CD4-positive, alpha-beta T cell (primary cell): ENCODE measurements around the gene ARID1A. TPM values are rescaled to one million over a fixed set of nuclear protein-coding genes. Genes with fewer than 3 reads are reported as not detected.
"Not testable (repeated sequence)": the region's sequence is repeated elsewhere in the genome, so short reads cannot be mapped to it uniquely, and the experiment has no call there.

Experiments
- ATAC-seq: fragments of 200-7000 bp; cut with Tn5 transposase; one replicate; pipeline ENCODE4 v1.10.0; 2022; ENCODE audit warnings: mild to moderate bottlenecking; ENCODE audit not compliant: poor library complexity
- CTCF ChIA-PET: fragments of 350-600 bp; sonication (Branson Sonifier 250); formaldehyde crosslinking; loops from one replicate; lab custom pipeline; 2021; ENCODE audit warnings: antibody characterized with exemption, inconsistent platforms; lab: Charles Lee
- POLR2A ChIA-PET: fragments of 350-600 bp; sonication (Branson Sonifier 250); formaldehyde crosslinking; loops from one replicate; lab custom pipeline; 2021; ENCODE audit warnings: antibody characterized with exemption, inconsistent platforms; lab: Charles Lee
- DNase-seq, 14 experiments: peaks; one replicate each; pipeline ENCODE4 v3.0.0-alpha.2; 2013 to 2020; ENCODE audit warnings: mixed read lengths in 2 of 14
- H3K27ac ChIP-seq, 2 donors: one replicate each; pipeline versions ENCODE4 v1.5.1 to v1.7.0; 2013; ENCODE audit warnings: low read length in 2 of 2, low read depth in 1 of 2, mild to moderate bottlenecking in 1 of 2
- H3K27me3 ChIP-seq, 2 experiments: 1 replicate in 1 of 2; 2 replicates in 1 of 2; pipeline versions ENCODE4 v1.6.1 to v1.7.0; 2013; ENCODE audit warnings: low read length in 2 of 2, control low read depth in 1 of 2, mild to moderate bottlenecking in 1 of 2, moderate library complexity in 1 of 2; ENCODE audit not compliant: insufficient read depth in 2 of 2, control insufficient read depth in 1 of 2
- H3K36me3 ChIP-seq: one replicate; pipeline ENCODE4 v1.6.1; 2013; ENCODE audit warnings: low read length, control low read depth; ENCODE audit not compliant: insufficient read depth
- H3K4me1 ChIP-seq: one replicate; pipeline ENCODE4 v1.6.1; 2013; ENCODE audit warnings: low read length, control low read depth; ENCODE audit not compliant: insufficient read depth
- H3K4me3 ChIP-seq: one replicate; pipeline ENCODE4 v1.5.1; 2013; ENCODE audit warnings: mild to moderate bottlenecking, low read length, moderate library complexity
- H3K9me3 ChIP-seq, 2 experiments: 1 replicate in 1 of 2; 2 replicates in 1 of 2; pipeline versions ENCODE4 v1.6.1 to v1.7.0; 2013; ENCODE audit warnings: low read length in 2 of 2, mild to moderate bottlenecking in 2 of 2, control low read depth in 1 of 2, moderate library complexity in 1 of 2; ENCODE audit not compliant: control insufficient read depth in 1 of 2, insufficient read depth in 1 of 2
- H3K27ac Mint-ChIP-seq: one replicate; pipeline ENCODE4 v1.8.0; 2020; ENCODE audit warnings: mixed read lengths
- H3K27me3 Mint-ChIP-seq: one replicate; pipeline ENCODE4 v1.8.0; 2021; ENCODE audit warnings: mixed read lengths
- H3K36me3 Mint-ChIP-seq: one replicate; pipeline ENCODE4 v1.8.0; 2021; ENCODE audit warnings: low read depth, mixed read lengths
- H3K4me1 Mint-ChIP-seq: one replicate; pipeline ENCODE4 v1.8.0; 2021; ENCODE audit warnings: low read depth, mixed read lengths
- H3K4me3 Mint-ChIP-seq: one replicate; pipeline ENCODE4 v1.8.0; 2020; ENCODE audit warnings: mild to moderate bottlenecking, mixed read lengths
- H3K9me3 Mint-ChIP-seq: one replicate; pipeline ENCODE4 v1.8.0; 2020; ENCODE audit warnings: mixed read lengths
- CTCF ChIP-seq: fragments of 200-600 bp; IDR thresholded peaks from one replicate; pipeline ENCODE4 v1.8.0; 2022; ENCODE audit warnings: antibody characterized with exemption, mild to moderate bottlenecking
- intact Hi-C, 2 experiments: fragments of 100-400 bp; cut with DNase I in 1 of 2; cut with micrococcal nuclease in 1 of 2; formaldehyde crosslinking; loops; one replicate each; pipeline versions ENCODE4 v1.15.1 to v1.9.0; 2023 to 2025; cut with DNase I, micrococcal nuclease
- polyA plus RNA-seq, 2 donors: library from polyadenylated mRNA; unstranded; fragments of 120-200 nt; gene quantifications; one replicate each; pipeline ENCODE4 v1.2.1, GENCODE V29; 2013
- total RNA-seq, 174 experiments: library from RNA in 2 of 174; stranded (reverse) in 2 of 174; gene quantifications; one replicate each; pipeline ENCODE4 v1.2.3 and lab custom pipeline; 2021 to 2026

ARID1A gene
- total RNA-seq (100 to 1,000 TPM; 102 to 103 TPM), total RNA-seq (lab: John Stamatoyannopoulos, UW) (42.8 to 403 (median 97.8) reads per million in 172 experiments)
- polyA plus RNA-seq (2013, experiment 1 of 2), result 58.4 TPM
- polyA plus RNA-seq (2013, experiment 2 of 2), result 85.0 TPM

DNA sequence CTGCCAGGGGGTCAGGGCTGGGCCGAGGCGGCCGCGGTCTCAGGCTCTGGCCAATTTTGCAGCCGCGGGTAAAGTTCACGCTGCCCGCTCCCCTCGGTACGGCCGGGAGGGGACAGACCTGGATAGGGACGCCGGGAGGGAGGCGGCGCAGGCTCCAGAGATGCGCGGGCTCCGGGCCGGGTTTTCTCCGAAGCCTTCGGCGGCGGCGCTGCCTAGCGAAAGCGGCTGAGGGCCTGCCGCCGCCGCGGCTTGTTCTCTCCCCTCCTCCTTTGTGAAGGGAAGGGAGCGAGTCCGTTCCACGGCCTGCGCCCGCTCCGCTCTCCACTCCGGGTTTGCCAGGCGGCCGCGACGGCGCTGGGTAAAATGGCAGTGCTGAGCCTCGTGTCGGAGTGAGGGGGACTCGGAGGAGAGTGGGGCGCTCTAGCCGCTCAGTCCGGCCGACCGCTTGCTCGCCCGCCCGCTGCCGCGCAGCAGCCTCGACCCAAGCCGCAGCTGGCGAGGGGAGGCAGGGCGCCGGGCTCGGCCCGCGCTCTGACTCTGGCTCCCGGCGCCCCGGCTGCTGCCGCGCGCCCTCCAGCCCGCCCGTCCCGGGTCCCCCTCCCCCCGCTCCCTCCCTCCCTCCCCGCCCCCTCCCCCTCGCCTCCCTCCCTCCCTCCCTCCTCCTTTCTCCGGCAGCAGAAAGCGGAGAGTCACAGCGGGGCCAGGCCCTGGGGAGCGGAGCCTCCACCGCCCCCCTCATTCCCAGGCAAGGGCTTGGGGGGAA lies at the start of gene ARID1A:
Gene ARID1A, plus strand, starts transcription at position 660 of the 763 bp plus-strand sequence. CDS start 389 bp downstream, outside the sequence.
- ChIA-PET CTCF (interaction anchor here (1.3 to 5.1 kb wide), 4 partner anchors 18 to 94 kb away, joined by 3 to 47 read pairs (median 16); partner anchors contain the start of gene PIGV), POLR2A (interaction anchor here (1.0 to 13.4 kb wide), 8 partner anchors 10 to 138 kb away, joined by 3 to 346 read pairs (median 10); partner anchors contain the start of gene PIGV)
- Histone ChIP-seq H3K9me3 (no peaks in the 10 kb centered on the region), H3K4me3 (peak within 1 kb of the TSS; percentile 89), H3K4me1 (peaks cover 40% of the 10 kb centered on the region), H3K27me3 (no peaks in the 10 kb centered on the region), H3K27ac (peak within 1 kb of the TSS; percentile 71 to 88), H3K36me3 (no peaks in the 10 kb centered on the region)
- ATAC-seq, result peak; percentile 60
- H3K36me3 Mint-ChIP-seq, result peaks cover 12% of the 10 kb centered on the region
- H3K4me1 Mint-ChIP-seq, result peaks cover 36% of the 10 kb centered on the region
- intact Hi-C loops, result loop anchor here in 1 of 2 experiments (1.0 to 2.0 kb wide), 3 partner anchors 49 to 195 kb away; no protein-coding TSS in a partner anchor
- peak; percentile 93 to 98 (median 95) for DNase-seq
- H3K9me3 Mint-ChIP-seq, result no peaks in the 10 kb centered on the region
- TF ChIP-seq CTCF, result no peak
- H3K4me3 Mint-ChIP-seq, result peak within 1 kb of the TSS; percentile 92
- H3K27me3 Mint-ChIP-seq, result no peaks in the 10 kb centered on the region
- H3K27ac Mint-ChIP-seq, result peak within 1 kb of the TSS; percentile 96

GRCh38 chr1:26664802-26665201 lies 31.0 kb upstream of the ARID1A start:
- no peaks in the 10 kb centered on the region for H3K4me1 ChIP-seq
- H3K27me3 ChIP-seq, result no peaks in the 10 kb centered on the region
- TF ChIP-seq CTCF, result no peak
- H3K9me3 ChIP-seq, result no peaks in the 10 kb centered on the region
- no peaks in the 10 kb centered on the region for H3K27me3 Mint-ChIP-seq
- H3K36me3 ChIP-seq, result no peaks in the 10 kb centered on the region
- ChIA-PET POLR2A (no interaction called here), CTCF (interaction anchor here (1.5 kb wide), 1 partner anchor 27 kb away, joined by 6 read pairs; no protein-coding TSS in a partner anchor)
- DNase-seq, result no peak
- no peak for ATAC-seq
- no peak overlapping the region for H3K4me3 ChIP-seq
- intact Hi-C loops, result no loop called here
- no peaks in the 10 kb centered on the region for H3K4me1 Mint-ChIP-seq
- no peak overlapping the region for H3K4me3 Mint-ChIP-seq
- H3K36me3 Mint-ChIP-seq, result no peaks in the 10 kb centered on the region
- no peaks in the 10 kb centered on the region for H3K9me3 Mint-ChIP-seq
- H3K27ac ChIP-seq, result no peak overlapping the region
- no peak overlapping the region for H3K27ac Mint-ChIP-seq

DNA sequence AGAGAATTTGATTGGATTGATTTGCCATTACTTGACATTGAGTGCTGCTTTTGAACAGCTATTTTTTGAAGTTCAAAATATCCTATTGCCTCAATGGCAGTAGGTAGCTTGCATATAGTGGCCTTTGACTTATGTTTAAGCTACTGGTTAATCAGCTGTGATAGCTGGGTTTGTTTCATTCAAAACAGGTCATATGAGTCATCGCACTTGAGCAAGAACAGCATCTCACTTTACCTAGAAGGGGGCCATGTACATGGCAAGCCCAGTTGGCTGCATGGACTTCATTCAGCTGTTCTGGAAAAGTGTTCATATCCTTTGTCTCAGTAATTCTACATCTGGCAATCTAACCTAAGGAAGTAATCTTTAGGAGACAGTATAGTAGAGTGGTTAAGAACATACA lies 29.0 kb upstream of the ARID1A start:
- H3K4me3 ChIP-seq, result no peak overlapping the region

GRCh38 chr1:26668106-26668786 lies 27.6 kb upstream of the ARID1A start:
- CTCF ChIA-PET, H3K4me3 Mint-ChIP-seq, H3K9me3 Mint-ChIP-seq, POLR2A ChIA-PET, intact Hi-C loops, H3K4me1 Mint-ChIP-seq, H3K36me3 ChIP-seq, H3K9me3 ChIP-seq, ATAC-seq, DNase-seq, H3K4me3 ChIP-seq, H3K27ac ChIP-seq, H3K36me3 Mint-ChIP-seq, H3K27me3 Mint-ChIP-seq, H3K4me1 ChIP-seq, H3K27ac Mint-ChIP-seq, H3K27me3 ChIP-seq: not testable (repeated sequence)

More for the DNA sequence above, 29.0 kb upstream of the ARID1A start:
- Mint-ChIP-seq H3K4me1 (no peaks in the 10 kb centered on the region), H3K4me3 (no peak overlapping the region), H3K36me3 (no peaks in the 10 kb centered on the region), H3K27ac (no peak overlapping the region), H3K27me3 (no peaks in the 10 kb centered on the region), H3K9me3 (no peaks in the 10 kb centered on the region)
- DNase-seq (no peak), ATAC-seq (no peak)
- POLR2A ChIA-PET, result no interaction called here
- Histone ChIP-seq H3K36me3 (no peaks in the 10 kb centered on the region), H3K9me3 (no peaks in the 10 kb centered on the region), H3K27me3 (no peaks in the 10 kb centered on the region), H3K27ac (no peak overlapping the region), H3K4me1 (no peaks in the 10 kb centered on the region)
- TF ChIP-seq CTCF, result no peak
- CTCF ChIA-PET, result interaction anchor here (1.0 kb wide), 1 partner anchor 11 kb away, joined by 4 read pairs; no protein-coding TSS in a partner anchor
- intact Hi-C loops, result no loop called here
